GM19023 (cell line): Measurements from ENCODE around the gene MOSPD3.

Source experiments
- ATAC-seq: cut with Tn5 transposase; IDR thresholded peaks from one replicate; pipeline ENCODE4 v1.9.1; 2021; ENCODE audit warnings: mild to moderate bottlenecking, moderate library complexity; ENCODE audit not compliant: unreplicated experiment

The MOSPD3 gene

DNA sequence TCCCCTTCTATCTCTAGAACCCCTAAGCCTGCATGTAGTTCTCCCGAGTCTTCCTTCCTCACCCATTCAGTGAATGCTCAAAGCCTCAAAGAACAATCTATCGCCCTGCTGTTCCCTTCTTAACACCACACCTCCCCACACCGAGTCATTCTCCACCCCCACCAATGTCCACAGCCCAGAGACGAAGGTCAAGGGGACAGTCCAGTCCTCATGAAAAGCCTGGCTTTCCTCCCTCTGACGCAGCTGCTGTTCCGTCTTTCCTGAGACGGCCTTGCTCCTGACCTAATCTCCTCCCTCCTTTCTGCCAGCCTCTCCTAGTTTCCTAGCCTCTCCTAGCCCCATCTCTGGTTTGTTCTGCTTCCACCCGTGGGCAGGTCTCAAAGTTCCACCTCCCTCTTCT, 9.2 kb downstream of the MOSPD3 start:
- no peak for ATAC-seq

GRCh38 chr7:100623951-100624824, 11.8 kb downstream of the MOSPD3 start:
- ATAC-seq: no peak

GRCh38 chr7:100626055-100626454, 13.7 kb downstream of the MOSPD3 start:
- no peak for ATAC-seq

DNA sequence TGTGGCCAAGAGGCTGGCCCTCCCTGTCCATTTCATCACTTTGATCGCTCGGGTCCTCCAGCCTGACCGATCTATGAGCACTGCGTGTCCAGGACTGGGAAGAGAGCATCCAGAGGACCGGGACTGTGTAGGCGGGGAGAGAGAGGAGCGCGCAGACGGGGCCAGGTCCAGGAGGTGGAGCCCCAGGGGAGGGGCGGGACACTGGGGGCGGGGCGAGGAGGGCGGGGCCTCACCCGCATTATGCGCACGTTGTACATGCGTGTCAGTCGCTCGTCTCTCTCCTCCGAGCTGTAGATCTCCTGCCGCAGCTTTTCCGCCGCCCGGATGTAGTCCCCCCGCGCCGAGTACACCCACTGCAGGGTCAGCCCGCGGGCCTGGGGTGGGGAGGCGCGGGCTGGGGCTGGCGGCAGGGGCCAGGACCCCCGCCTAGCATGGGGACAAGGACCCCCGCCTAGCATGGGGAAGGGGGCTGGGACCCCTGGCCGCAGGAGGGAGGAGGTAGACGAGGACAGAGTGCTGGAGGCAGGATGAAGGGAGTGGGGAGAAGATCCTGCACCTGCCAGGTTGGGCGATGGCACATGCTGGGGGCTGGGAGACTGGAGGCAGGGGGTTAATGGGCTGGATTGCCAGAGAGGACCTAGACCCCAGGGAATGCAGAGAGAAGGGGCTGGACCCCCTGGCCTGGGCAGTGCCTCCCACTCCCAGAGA, 14.3 kb downstream of the MOSPD3 start:
- peak; percentile 87 for ATAC-seq

- no peak for ATAC-seq
Observed at GRCh38 chr7:100627238-100627549, 14.9 kb downstream of the MOSPD3 start.

GRCh38 chr7:100629117-100629716, 16.9 kb downstream of the MOSPD3 start:
- ATAC-seq: no peak

DNA sequence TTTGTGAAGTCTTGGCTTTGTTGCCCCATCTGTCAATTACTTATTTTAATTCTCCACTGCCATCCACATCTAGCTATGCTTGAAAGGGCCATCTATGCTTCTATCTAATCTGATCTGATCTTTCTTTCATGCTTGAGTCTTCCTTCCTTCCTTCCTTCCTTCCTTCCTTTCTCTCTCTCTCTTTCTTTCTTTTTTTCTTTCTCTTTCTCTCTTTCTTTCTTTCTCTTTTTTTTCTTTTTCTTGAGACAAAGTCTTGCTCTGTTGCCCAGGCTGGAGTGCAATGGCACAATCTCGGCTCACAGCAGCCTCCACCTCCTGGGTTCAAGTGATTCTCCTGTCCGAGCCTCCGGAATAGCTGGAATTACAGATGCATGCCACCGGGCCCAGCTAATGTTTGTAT, 17.7 kb downstream of the MOSPD3 start:
- ATAC-seq: no peak

DNA sequence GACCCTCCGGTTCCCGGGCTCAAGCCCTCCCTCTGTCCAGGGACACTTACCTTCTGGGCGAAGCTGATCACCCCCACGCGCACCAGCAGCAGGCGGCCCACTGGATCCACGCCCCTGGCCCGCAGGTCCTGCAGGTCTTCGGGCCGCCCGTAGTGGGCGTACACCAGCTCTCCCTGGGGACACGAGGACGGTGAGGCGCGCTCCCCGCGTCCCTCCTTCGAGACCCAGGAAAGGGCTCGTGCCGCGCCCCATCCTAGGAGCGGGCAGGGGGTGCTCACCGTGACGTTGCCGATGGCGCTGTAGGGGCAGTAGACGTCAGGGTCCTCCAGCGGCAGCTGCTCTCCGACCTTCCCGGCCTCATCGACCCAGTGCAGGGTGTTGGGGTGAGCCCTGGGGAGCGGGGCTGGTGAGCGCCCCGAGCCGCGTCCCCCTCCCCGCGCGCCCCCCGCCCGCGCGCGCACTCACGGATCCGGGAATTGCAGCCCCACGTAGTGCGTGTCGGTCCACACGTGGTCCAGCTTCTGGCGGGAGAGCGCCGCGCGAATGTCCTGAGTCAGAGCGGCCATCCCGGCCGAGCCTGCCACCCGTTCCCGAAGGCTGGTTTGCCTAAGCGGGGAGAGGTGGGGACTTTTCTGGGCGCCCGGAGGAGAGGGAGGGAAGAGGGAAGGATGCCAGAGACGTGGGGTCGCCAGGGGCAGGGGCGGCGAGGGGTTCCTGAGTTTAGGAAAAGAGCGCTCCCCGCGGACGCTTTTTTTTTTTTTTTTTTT, 20.8 kb downstream of the MOSPD3 start:
- no peak for ATAC-seq

DNA sequence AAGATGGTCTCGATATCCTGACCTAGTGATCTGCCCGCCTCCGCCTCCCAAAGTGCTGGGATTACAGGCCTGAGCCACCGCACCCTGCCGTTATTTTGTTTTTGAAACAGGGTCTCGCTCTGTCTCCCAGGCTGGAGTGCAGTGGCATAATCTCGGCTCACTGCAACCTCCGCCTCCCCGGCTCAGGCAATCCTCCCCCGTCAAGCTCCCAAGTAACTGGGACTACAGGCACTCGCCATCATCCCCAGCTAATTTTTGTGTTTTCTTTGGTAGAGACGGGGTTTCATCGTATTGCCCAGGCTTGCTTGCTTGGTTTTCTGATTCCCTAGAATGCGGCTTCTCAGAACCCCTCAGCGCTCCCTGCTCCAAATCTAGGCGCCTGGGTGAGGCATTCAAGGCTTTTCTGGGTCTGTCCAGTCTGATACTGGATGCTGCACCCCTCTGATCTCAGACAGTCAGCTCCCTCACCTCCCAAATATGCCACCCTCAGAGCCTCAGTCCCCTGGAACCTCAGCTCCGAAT, 27.7 kb downstream of the MOSPD3 start:
- no peak for ATAC-seq

DNA sequence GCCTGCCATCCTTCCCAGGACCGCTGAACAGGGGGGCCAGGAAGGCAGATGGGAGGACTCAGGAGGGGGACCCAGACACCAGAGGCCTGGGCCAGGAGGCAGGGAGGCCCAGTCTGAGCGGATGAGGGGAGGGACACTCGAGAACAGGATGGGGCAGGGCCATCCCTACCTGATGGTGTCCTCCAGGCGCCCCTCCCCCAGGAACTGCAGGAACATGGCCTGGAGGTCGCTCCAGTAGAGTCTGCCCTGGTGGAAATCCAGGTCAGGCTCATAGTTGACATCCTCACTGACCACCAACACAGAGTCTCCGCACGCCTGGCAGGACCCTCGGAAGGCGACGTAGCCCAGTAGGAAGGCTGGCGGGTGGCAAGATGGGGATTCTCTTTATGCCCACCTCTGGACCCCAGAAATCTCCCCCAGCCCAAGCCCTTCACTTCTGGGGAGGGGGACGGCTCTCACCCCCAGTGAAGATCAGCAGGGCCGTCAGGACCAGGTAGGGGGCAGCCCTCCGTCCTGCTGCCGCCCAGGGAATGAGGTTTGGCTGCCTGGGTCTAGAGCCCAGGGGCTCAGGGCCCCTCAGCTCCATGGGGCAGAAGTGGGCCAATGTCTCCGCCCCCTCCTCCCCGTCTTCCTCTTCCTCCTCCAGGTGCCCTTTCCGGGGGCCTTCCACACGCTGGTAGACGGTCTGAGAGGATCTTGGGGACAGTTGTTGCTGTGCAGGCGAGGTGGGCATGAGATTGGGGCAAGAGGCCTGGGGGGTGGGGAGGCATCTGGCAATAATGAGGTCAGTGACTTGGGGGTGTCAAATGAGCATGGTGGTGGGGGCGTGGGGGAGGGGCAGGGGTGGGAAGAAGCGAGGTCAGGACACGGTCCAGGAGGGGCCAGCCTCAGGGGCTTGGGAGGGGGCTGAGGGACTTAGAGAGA, 28.4 kb downstream of the MOSPD3 start:
- ATAC-seq: no peak

GRCh38 chr7:100641463-100641859, 29.1 kb downstream of the MOSPD3 start, which contains the start of gene TFR2:
TSS of gene TFR2 (minus strand) at chr7:100641552. CDS start at chr7:100641509, 43 bp downstream.
- no peak for ATAC-seq

- ATAC-seq: no peak
Observed at GRCh38 chr7:100641860-100642533, 29.7 kb downstream of the MOSPD3 start.

- no peak for ATAC-seq
Observed at GRCh38 chr7:100642534-100642907, 30.2 kb downstream of the MOSPD3 start.

DNA sequence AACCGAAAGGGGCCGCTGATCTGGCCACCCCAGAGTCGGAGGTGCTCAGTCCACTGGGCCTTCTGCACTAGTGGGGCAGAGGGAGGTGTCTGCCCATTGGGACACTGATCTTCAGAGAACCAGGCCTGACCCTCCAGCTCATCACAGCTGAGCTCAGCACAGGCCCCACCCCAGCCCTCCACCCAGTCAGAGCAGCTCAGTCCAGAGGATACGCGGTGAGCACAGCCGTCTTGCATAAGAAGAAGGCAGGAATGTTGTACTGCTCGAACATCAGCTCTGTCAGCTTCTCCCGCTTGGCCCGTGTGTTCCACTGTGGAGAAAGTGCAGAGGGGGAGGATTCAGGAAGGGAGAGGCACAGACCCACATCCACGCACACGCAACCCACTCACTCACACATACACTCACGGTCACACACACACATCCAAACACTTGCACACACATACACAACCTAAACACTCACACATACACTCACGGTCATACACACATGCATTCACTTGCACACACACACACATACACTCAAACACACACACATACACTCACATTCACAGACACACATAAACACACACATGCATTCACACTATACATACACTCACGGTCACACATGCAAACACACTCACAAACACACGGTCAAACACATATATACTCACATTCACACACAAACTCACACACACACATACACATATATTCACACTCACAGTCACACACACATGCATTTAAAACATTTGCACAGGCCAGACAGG, 37.7 kb downstream of the MOSPD3 start:
- no peak for ATAC-seq

- no peak for ATAC-seq
Observed at GRCh38 chr7:100654908-100655831, 42.8 kb downstream of the MOSPD3 start.

DNA sequence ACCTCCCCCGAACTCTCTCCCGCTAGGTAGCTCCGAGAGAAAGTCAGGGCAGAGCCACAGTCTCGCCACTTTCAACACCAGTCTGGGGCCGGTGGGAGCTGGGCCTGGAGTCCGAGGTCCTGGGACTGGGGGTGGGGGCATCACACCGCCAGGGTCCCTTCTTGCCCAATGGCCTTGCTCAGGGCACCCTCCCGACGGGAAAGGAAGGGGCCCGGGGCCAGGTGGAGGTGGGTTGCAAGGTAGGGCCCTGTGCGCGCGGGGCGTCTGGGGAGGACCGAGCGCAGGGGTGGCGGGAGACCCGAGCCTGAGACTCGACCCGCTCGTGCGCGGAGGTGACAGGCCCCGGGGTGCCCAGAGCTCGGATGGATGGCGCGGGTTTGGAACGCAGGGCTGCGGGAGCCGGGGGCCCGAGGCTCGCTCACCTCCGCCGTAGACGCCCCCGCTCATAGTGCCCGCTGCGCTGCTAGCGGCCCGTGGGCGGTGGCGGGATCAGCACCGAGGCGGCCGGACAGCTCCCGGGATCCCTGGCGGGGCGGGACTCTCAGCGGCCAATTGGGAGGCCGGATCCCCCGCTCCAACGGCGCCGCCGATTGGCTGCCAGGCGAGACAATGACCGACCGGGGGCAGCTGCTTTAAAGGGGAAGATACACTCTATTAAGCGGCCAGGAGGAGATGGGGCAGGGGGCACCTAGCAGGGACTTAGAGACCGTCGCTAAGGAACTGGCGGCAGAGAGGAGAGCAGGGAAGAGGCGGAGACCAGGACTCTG, 43.8 kb downstream of the MOSPD3 start, which contains the start of gene ACTL6B:
Gene ACTL6B, minus strand, starts transcription at position 541 of the 767 bp plus-strand sequence. Its CDS starts 94 bp downstream, at position 447.
- ATAC-seq: no peak
